Adrenal gland (tissue), 5 donors: ENCODE data around the gene DMWD.

Experiments used
- POLR2A ChIP-seq, 2 donors: fragments of 450-650 bp; IDR thresholded peaks; one replicate each; pipeline ENCODE4 v1.6.1; 2017; ENCODE audit warnings: antibody characterized with exemption in 2 of 2, mild to moderate bottlenecking in 2 of 2, moderate library complexity in 1 of 2
- TF ChIP-seq, protein P1 (sequence below), 6 experiments: fragments of 450-650 bp in 4 of 6; fragments of 200-600 bp in 2 of 6; sonication (generic) in 1 of 6; IDR thresholded peaks; 1 replicate in 5 of 6; 2 replicates in 1 of 6; pipeline versions ENCODE4 v1.5.1 to v1.8.0; 2016 to 2021; ENCODE audit warnings: antibody characterized with exemption in 6 of 6, mild to moderate bottlenecking in 2 of 6, moderate library complexity in 1 of 6
- donor health status: DM: no; HTN: no; CAD: no.

DNA sequence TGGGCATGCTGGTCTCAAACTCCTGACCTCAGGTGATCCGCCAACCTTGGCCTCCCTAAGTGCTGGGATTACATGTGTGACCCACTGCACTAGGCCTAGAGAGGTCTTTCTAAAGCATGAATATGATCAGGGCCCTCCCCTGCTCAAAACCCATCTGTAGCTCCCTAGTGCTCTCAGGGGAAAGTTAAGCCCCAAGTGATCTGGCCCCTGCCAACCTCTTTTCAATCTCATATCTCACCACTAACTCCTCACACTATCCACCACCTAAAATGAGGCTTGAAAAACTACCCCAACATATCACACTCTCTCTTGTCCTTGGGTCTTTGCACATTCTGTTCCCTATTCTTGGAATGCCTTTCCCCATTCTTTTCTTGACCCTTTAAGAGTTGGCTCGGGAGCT, 2.0 kb upstream of the DMWD start:
- TF ChIP-seq, protein P1, sequence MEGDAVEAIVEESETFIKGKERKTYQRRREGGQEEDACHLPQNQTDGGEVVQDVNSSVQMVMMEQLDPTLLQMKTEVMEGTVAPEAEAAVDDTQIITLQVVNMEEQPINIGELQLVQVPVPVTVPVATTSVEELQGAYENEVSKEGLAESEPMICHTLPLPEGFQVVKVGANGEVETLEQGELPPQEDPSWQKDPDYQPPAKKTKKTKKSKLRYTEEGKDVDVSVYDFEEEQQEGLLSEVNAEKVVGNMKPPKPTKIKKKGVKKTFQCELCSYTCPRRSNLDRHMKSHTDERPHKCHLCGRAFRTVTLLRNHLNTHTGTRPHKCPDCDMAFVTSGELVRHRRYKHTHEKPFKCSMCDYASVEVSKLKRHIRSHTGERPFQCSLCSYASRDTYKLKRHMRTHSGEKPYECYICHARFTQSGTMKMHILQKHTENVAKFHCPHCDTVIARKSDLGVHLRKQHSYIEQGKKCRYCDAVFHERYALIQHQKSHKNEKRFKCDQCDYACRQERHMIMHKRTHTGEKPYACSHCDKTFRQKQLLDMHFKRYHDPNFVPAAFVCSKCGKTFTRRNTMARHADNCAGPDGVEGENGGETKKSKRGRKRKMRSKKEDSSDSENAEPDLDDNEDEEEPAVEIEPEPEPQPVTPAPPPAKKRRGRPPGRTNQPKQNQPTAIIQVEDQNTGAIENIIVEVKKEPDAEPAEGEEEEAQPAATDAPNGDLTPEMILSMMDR (IDR thresholded peaks at IDR 0.05) = no peak
- TF ChIP-seq POLR2A (IDR thresholded peaks at IDR 0.05) = no peak
